ENCODE measurements around the gene DTNB.

Gene DTNB

GRCh38 chr2:25546852-25547251 is 126.5 kb downstream of the DTNB start:
- TF ChIP-seq CTCF (IDR thresholded peaks at IDR 0.05), result no peak

GRCh38 chr2:25545899-25546298 is 127.5 kb downstream of the DTNB start:
- no peak for TF ChIP-seq CTCF (IDR thresholded peaks at IDR 0.05)

GRCh38 chr2:25544445-25544844 is 128.9 kb downstream of the DTNB start:
- no peak for TF ChIP-seq CTCF (IDR thresholded peaks at IDR 0.05)

DNA sequence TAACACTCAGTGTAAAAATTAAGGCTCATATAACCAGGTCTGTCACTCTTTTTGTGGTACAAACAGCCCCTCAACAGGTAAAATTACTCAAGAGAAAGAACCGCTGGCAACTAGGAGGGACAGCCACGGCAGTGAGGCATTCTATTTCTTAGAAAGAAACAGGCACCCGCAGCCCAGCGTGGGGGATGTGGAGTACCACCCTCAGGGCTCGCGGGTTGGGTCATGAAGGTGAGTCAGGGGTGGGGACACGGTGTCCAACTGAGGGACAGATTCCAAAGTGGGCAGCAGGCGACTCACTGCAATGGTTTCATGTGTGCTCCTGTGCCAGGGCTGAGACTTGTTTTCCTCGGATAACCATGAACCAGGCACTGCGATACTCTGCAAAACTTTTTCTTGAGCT is 129.4 kb downstream of the DTNB start:
- no peak for TF ChIP-seq CTCF (IDR thresholded peaks at IDR 0.05)

DNA sequence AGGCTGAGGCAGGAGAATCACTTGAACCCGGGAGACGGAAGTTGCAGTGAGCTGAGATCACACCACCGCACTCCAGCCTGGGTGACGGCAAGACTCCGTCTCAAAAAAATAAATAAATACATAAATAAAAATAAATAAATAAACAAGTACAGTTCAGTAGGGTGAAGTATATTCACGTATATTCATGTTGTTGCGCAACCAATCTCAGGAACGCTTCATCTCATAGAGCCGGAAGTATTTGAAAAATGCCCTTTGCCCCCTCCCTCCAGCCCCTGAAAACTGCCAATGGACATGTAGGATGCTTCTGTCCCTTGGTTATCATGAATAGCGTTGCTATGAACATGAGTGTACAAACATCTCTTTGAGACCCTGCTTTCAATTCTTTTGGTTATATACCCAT is 132.0 kb downstream of the DTNB start:
- no peak for TF ChIP-seq CTCF (IDR thresholded peaks at IDR 0.05)

- TF ChIP-seq CTCF (IDR thresholded peaks at IDR 0.05), result no peak
Observed at GRCh38 chr2:25539136-25539535, 134.2 kb downstream of the DTNB start.

- TF ChIP-seq CTCF (IDR thresholded peaks at IDR 0.05), result no peak
Observed at GRCh38 chr2:25537526-25537925, 135.9 kb downstream of the DTNB start.

GRCh38 chr2:25534455-25534854 is 138.9 kb downstream of the DTNB start:
- TF ChIP-seq CTCF (IDR thresholded peaks at IDR 0.05), result no peak

Data from LNCAP (cell line).